ENCODE measurements around the gene S100A16.

DNA sequence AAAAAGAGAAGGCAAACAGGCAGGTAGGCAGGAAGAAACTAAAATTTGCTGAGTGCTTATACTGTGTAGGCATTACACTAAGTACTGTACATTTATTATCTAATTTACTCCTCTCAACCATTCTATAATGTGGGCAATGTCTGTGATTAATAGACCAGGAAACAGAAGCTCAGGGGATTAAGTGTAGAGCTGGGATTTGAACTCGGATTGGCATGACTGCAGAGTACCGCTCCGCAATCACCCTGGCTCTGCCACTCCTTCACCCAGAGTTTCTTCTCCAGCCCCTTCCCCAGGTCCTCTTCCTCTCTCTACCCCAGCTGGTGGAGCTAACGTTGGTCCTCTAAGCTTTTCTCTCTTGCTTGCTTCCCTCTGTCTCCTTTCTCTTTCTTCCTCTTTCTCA lies 35.8 kb downstream of the S100A16 start:
- TF ChIP-seq, protein P1, sequence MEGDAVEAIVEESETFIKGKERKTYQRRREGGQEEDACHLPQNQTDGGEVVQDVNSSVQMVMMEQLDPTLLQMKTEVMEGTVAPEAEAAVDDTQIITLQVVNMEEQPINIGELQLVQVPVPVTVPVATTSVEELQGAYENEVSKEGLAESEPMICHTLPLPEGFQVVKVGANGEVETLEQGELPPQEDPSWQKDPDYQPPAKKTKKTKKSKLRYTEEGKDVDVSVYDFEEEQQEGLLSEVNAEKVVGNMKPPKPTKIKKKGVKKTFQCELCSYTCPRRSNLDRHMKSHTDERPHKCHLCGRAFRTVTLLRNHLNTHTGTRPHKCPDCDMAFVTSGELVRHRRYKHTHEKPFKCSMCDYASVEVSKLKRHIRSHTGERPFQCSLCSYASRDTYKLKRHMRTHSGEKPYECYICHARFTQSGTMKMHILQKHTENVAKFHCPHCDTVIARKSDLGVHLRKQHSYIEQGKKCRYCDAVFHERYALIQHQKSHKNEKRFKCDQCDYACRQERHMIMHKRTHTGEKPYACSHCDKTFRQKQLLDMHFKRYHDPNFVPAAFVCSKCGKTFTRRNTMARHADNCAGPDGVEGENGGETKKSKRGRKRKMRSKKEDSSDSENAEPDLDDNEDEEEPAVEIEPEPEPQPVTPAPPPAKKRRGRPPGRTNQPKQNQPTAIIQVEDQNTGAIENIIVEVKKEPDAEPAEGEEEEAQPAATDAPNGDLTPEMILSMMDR (conservative IDR thresholded peaks at IDR 0.05; ENCODE audit: low read length) = no peak
- TF ChIP-seq EZH2phosphoT487 (IDR thresholded peaks at IDR 0.05; ENCODE audit: borderline replicate concordance, low read depth, low read length) = no peak
